ENCODE results near the gene GGA1.

DNA sequence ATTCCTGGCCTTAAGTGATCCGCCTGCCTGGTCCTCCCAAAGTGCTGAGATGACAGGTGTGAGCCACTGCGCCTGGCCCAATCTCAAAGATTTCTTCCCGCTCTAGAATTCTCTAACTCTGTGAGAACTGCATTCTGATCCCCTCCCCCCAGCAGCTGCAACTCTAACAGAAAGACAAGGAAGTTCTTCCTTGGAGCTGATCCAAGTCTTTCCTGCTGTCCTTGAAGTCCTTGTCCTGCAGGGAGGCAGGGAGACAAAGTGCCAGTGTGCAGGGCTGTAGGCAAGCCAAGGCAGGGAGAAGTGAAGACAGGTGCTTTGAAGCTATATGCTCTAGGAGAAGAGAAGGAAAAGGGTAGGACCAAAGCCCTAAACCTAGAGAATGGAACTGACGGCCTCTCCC is 9.5 kb upstream of the GGA1 start:
- TF ChIP-seq, protein P1, sequence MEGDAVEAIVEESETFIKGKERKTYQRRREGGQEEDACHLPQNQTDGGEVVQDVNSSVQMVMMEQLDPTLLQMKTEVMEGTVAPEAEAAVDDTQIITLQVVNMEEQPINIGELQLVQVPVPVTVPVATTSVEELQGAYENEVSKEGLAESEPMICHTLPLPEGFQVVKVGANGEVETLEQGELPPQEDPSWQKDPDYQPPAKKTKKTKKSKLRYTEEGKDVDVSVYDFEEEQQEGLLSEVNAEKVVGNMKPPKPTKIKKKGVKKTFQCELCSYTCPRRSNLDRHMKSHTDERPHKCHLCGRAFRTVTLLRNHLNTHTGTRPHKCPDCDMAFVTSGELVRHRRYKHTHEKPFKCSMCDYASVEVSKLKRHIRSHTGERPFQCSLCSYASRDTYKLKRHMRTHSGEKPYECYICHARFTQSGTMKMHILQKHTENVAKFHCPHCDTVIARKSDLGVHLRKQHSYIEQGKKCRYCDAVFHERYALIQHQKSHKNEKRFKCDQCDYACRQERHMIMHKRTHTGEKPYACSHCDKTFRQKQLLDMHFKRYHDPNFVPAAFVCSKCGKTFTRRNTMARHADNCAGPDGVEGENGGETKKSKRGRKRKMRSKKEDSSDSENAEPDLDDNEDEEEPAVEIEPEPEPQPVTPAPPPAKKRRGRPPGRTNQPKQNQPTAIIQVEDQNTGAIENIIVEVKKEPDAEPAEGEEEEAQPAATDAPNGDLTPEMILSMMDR (IDR thresholded peaks at IDR 0.05) = no peak
- TF ChIP-seq POLR2A (IDR thresholded peaks at IDR 0.05) = no peak

All from thyroid gland (tissue), 4 donors.